MCF 10A (cell line): ENCODE data around the gene MGAT4A. TPM values are rescaled to one million over a fixed set of nuclear protein-coding genes. Genes with fewer than 3 reads are reported as not detected.

Source experiments
- BruUV-seq: library from RNA; stranded (reverse); fragments of 400-500 nt; replicated peaks from 2 replicates; lab custom pipeline; 2021; lab: Mats Ljungman, UMichigan
- CTCF ChIA-PET: fragments of 300-600 bp; sonication (Branson Sonifier 250); formaldehyde crosslinking; extraction: SDS; loops from one replicate; lab custom pipeline; 2021; ENCODE audit warnings: antibody characterized with exemption, inconsistent platforms; lab: Yijun Ruan, JAX
- POLR2A ChIA-PET: fragments of 300-600, 350-650 bp; sonication (Branson Sonifier 250); formaldehyde crosslinking; extraction: SDS; loops from one replicate; lab custom pipeline; 2020; ENCODE audit warnings: antibody characterized with exemption, inconsistent platforms; lab: Yijun Ruan, JAX
- DNase-seq: peaks from one replicate; pipeline ENCODE4 v3.0.0-alpha.2; 2018; ENCODE audit not compliant: unreplicated experiment
- H3K27ac Mint-ChIP-seq: one replicate; pipeline ENCODE4 v1.8.0; 2022; ENCODE audit warnings: mild to moderate bottlenecking, low read depth, mixed read lengths; ENCODE audit not compliant: unreplicated experiment
- H3K27me3 Mint-ChIP-seq: one replicate; pipeline ENCODE4 v1.8.0; 2022; ENCODE audit warnings: mixed read lengths; ENCODE audit not compliant: insufficient read depth, unreplicated experiment
- H3K36me3 Mint-ChIP-seq: one replicate; pipeline ENCODE4 v1.8.0; 2022; ENCODE audit warnings: mild to moderate bottlenecking, moderate library complexity, mixed read lengths; ENCODE audit not compliant: insufficient read depth, unreplicated experiment
- H3K4me1 Mint-ChIP-seq: one replicate; pipeline ENCODE4 v1.8.0; 2022; ENCODE audit warnings: mixed read lengths; ENCODE audit not compliant: insufficient read depth, unreplicated experiment
- H3K4me3 Mint-ChIP-seq: one replicate; pipeline ENCODE4 v1.8.0; 2022; ENCODE audit warnings: mild to moderate bottlenecking, moderate library complexity, mixed read lengths; ENCODE audit not compliant: unreplicated experiment
- H3K9me3 Mint-ChIP-seq: one replicate; pipeline ENCODE4 v1.8.0; 2022; ENCODE audit warnings: mixed read lengths; ENCODE audit not compliant: unreplicated experiment
- intact Hi-C: fragments of 100-400 bp; cut with micrococcal nuclease; formaldehyde crosslinking; loops from 2 replicates; pipeline ENCODE4 v1.14.1; 2022
- total RNA-seq: library from RNA; stranded (reverse); gene quantifications from 2 replicates; pipeline ENCODE4 v1.2.3, GENCODE V29; 2022
- TF ChIP-seq, protein P1 (sequence below): fragments of 200-600 bp; IDR thresholded peaks from one replicate; pipeline ENCODE4 v1.8.0; 2022; ENCODE audit warnings: antibody characterized with exemption, mild to moderate bottlenecking; ENCODE audit not compliant: unreplicated experiment

The MGAT4A gene
- total RNA-seq, 1 experiment from 2014 or later: 3.7 TPM

DNA sequence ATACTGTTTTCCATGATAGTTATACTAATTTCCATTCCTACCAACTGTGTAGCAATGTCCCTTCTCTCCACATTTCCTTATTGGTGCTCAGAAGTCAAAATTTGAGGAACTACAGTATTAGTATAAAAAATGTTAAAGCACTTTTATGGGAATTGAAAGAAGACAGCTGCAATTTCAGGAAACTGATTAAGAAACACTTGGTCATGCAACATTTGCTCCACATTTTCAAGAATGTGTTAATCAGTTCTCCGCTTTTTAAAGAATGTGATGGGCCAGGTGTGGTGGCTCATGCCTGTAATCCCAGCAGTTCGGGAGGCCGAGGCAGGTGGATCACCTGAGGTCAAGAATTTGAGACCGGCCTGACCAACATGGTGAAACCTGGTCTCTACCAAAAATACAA is 33.6 kb upstream of the MGAT4A start:
- H3K27ac Mint-ChIP-seq: no peak overlapping the region
- TF ChIP-seq, protein P1, sequence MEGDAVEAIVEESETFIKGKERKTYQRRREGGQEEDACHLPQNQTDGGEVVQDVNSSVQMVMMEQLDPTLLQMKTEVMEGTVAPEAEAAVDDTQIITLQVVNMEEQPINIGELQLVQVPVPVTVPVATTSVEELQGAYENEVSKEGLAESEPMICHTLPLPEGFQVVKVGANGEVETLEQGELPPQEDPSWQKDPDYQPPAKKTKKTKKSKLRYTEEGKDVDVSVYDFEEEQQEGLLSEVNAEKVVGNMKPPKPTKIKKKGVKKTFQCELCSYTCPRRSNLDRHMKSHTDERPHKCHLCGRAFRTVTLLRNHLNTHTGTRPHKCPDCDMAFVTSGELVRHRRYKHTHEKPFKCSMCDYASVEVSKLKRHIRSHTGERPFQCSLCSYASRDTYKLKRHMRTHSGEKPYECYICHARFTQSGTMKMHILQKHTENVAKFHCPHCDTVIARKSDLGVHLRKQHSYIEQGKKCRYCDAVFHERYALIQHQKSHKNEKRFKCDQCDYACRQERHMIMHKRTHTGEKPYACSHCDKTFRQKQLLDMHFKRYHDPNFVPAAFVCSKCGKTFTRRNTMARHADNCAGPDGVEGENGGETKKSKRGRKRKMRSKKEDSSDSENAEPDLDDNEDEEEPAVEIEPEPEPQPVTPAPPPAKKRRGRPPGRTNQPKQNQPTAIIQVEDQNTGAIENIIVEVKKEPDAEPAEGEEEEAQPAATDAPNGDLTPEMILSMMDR: no peak
- no peaks in the 10 kb centered on the region for H3K36me3 Mint-ChIP-seq
- no TSS peak for BruUV-seq
- H3K4me3 Mint-ChIP-seq: no peak overlapping the region
- no peaks in the 10 kb centered on the region for H3K9me3 Mint-ChIP-seq
- ChIA-PET POLR2A (no interaction called here), CTCF (interaction anchor here (0.7 to 1.3 kb wide), 2 partner anchors 10 to 20 kb away, joined by 3 to 5 read pairs; no protein-coding TSS in a partner anchor)
- H3K4me1 Mint-ChIP-seq: peaks cover 8% of the 10 kb centered on the region
- no peaks in the 10 kb centered on the region for H3K27me3 Mint-ChIP-seq
- intact Hi-C loops: no loop called here
- no peak for DNase-seq

DNA sequence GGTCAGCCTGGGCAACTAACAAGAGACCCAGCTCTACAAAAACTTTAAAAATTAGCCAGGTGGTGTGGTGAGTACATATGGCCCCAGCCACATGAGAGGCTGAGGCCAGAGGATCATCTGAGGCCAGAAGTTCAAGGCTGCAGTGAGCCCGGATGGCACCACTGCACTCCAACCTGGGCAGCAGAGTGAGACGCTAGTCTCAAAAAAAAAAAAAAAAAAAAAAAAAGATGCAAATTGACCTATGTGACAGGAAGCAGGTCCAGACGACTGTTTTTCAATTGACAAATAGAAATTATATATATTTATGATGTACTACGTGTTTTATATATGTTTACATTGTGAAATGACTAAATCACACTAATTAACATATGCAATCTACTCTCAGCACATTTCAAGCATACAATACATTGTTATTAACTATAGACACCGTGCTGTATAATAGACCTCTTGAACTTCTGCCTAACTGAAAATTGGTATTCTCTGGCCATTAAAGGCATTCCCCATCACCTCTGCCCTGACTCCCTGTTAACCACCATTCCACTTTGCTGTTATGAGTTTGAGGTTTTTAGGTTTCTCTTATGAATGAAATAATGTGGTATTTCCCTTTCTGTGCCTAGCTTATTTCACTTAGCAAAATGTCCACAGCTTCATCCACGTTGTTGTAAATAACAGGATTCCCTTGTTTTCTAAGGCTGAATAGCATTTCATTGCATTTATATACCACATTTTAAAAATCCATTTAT is 32.4 kb upstream of the MGAT4A start:
- ChIA-PET POLR2A (no interaction called here), CTCF (interaction anchor here (0.6 to 1.3 kb wide), 2 partner anchors 19 to 198 kb away, joined by 3 to 5 read pairs; no protein-coding TSS in a partner anchor)
- H3K36me3 Mint-ChIP-seq: no peaks in the 10 kb centered on the region
- H3K4me1 Mint-ChIP-seq: peaks cover 1% of the 10 kb centered on the region
- no peak overlapping the region for H3K4me3 Mint-ChIP-seq
- no peaks in the 10 kb centered on the region for H3K9me3 Mint-ChIP-seq
- TF ChIP-seq, protein P1: no peak
- DNase-seq: no peak
- intact Hi-C loops: no loop called here
- no peaks in the 10 kb centered on the region for H3K27me3 Mint-ChIP-seq
- H3K27ac Mint-ChIP-seq: no peak overlapping the region
- BruUV-seq: no TSS peak

DNA sequence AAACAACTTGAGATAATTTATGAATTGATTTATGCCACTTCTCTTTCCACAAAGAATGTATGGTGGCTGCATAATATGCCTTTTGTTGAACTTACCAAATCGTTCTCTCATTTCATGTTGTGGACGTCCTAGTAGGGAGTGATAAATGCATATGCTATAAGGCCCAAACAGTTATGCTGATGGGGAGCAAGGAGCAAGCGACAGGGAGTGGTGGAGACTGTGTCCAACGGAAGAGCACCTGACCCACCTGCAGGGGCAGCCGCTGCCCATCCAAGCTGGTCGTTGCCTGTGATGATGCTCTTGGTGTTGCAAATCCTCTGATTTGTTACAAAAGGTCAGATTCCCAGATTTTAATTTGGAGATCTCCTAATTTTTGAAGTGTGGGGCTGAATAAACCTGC is 31.0 kb upstream of the MGAT4A start:
- Mint-ChIP-seq H3K27ac (no peak overlapping the region), H3K27me3 (no peaks in the 10 kb centered on the region), H3K4me3 (no peak overlapping the region), H3K9me3 (no peaks in the 10 kb centered on the region), H3K4me1 (peaks cover 10% of the 10 kb centered on the region), H3K36me3 (no peaks in the 10 kb centered on the region)
- TF ChIP-seq, protein P1: no peak
- DNase-seq: no peak
- BruUV-seq: no TSS peak
- POLR2A ChIA-PET: no interaction called here
- intact Hi-C loops: no loop called here
- CTCF ChIA-PET: interaction anchor here (0.8 kb wide), 1 partner anchor 65 kb away, joined by 3 read pairs; no protein-coding TSS in a partner anchor

DNA sequence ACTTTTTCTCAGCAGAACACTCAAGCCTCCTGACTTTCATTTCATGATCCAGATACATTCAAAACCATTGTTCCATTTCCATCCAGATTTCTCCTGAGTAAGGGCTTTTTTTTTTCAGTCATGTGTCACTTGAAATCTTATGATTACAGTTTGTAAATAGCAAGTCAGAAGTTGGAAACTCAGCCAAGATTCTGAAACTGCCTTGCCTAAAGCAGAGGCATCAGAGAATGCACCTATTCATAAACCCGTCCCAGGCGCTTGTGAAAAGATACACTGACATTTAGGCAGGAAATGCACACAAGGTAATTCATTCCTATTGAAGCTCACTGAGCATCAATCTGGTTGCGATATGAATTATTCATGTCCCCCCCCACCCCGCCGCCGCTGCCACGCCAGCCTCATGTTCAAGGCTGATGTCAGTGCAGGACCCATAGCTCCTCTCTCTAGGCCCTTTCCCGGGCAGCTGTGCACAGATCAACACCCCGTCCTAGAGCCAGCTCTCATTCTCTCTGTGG is 30.4 kb upstream of the MGAT4A start:
- no peaks in the 10 kb centered on the region for H3K9me3 Mint-ChIP-seq
- DNase-seq: no peak
- no peaks in the 10 kb centered on the region for H3K27me3 Mint-ChIP-seq
- POLR2A ChIA-PET: no interaction called here
- intact Hi-C loops: no loop called here
- CTCF ChIA-PET: interaction anchor here (0.8 kb wide), 1 partner anchor 66 kb away, joined by 3 read pairs; no protein-coding TSS in a partner anchor
- H3K36me3 Mint-ChIP-seq: no peaks in the 10 kb centered on the region
- TF ChIP-seq, protein P1: no peak
- H3K4me1 Mint-ChIP-seq: peaks cover 10% of the 10 kb centered on the region
- H3K27ac Mint-ChIP-seq: no peak overlapping the region
- no TSS peak for BruUV-seq
- H3K4me3 Mint-ChIP-seq: no peak overlapping the region
